Hindlimb muscle (tissue), 1 donor: ENCODE data around the gene CHST8. TPM values are rescaled to one million over a fixed set of nuclear protein-coding genes. Genes with fewer than 3 reads are reported as not detected.

Experiments
- DNase-seq: peaks from one replicate; pipeline ENCODE4 v3.0.0-alpha.2; 2013
- polyA plus RNA-seq: library from polyadenylated mRNA; unstranded; fragments of 120-200 nt; gene quantifications from one replicate; pipeline ENCODE4 v1.2.1, GENCODE V29; 2013; ENCODE audit not compliant: insufficient read length

The CHST8 gene
- polyA plus RNA-seq, 1 donor, result 0.52 TPM

DNA sequence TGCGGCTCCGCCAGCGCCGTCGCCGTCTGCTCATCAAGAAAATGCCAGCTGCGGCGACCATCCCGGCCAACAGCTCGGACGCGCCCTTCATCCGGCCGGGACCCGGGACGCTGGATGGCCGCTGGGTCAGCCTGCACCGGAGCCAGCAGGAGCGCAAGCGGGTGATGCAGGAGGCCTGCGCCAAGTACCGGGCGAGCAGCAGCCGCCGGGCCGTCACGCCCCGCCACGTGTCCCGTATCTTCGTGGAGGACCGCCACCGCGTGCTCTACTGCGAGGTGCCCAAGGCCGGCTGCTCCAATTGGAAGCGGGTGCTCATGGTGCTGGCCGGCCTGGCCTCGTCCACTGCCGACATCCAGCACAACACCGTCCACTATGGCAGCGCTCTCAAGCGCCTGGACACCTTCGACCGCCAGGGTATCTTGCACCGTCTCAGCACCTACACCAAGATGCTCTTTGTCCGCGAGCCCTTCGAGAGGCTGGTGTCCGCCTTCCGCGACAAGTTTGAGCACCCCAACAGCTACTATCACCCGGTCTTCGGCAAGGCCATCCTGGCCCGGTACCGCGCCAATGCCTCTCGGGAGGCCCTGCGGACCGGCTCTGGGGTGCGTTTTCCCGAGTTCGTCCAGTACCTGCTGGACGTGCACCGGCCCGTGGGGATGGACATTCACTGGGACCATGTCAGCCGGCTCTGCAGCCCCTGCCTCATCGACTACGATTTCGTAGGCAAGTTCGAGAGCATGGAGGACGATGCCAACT lies 150.5 kb downstream of the CHST8 start:
- no peak for DNase-seq

- DNase-seq, result no peak
These were observed 151.1 kb downstream of the CHST8 start for GRCh38 chr19:33772858-33773180.

GRCh38 chr19:33773704-33774624 lies 152.2 kb downstream of the CHST8 start:
- DNase-seq, result no peak

DNA sequence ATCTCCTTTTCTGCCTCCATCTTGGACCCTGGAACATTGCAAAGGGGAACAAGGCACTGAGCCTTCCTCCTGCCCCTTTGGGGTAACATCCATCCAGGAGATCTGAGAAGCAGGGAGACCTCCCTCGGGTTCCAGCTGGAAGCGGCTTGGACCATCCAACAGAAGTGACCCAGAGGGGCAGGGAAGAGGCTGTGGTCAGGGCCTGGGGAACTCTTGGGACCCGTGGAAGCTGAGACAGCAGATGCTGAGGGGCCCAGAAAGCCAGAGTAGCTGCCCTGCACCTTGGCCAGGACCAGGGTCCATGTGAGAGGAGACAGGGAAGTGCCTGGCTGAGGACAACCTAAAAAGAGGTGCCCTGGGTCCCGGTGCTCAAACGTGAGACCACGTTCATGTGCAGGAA lies 153.0 kb downstream of the CHST8 start:
- DNase-seq, result no peak

- no peak for DNase-seq
These were observed 154.2 kb downstream of the CHST8 start for GRCh38 chr19:33775731-33776487.

GRCh38 chr19:33777351-33777750 lies 155.6 kb downstream of the CHST8 start:
- no peak for DNase-seq

DNA sequence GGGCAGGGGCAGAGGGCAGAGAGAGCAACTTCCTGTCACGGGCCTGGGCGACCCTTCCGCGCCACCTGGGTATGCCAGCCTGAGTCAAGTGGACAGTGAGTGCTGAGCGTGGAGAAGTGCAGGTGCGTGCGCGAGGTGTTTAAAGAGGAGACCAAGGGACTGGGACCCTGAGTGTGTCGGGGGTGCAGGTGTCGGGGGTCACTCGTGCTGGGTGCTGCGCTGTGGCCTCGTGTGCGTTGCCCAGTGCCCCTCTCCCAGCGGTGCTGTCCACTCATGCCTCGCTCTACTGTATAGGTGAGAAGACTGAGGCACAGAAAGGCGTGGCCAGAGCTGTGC lies 156.0 kb downstream of the CHST8 start:
- no peak for DNase-seq

GRCh38 chr19:33778089-33778791 lies 156.5 kb downstream of the CHST8 start:
- peak; percentile 86 for DNase-seq

GRCh38 chr19:33779849-33780248 lies 158.1 kb downstream of the CHST8 start:
- no peak for DNase-seq

- no peak for DNase-seq
These were observed 158.5 kb downstream of the CHST8 start for GRCh38 chr19:33780251-33780650.

DNA sequence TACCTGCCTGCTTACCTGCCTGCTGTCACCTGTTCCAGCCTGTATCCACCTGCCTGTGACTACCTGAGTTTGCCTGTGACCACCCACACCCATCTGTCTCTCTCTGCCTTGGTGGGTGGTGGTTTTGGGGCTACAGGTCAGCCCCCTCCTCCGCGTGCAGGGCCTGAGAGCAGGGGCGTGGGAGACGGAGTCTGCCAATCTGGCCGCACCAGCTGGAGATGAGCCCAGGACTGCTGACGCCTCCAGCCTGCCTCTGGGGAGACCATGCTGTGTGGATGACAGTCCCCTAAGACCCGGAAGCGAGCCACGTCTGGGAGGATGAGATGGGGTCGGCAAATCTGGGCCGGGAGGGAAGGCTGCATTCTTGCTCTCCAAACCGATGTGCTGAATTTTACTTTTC lies 159.0 kb downstream of the CHST8 start:
- DNase-seq, result no peak

DNA sequence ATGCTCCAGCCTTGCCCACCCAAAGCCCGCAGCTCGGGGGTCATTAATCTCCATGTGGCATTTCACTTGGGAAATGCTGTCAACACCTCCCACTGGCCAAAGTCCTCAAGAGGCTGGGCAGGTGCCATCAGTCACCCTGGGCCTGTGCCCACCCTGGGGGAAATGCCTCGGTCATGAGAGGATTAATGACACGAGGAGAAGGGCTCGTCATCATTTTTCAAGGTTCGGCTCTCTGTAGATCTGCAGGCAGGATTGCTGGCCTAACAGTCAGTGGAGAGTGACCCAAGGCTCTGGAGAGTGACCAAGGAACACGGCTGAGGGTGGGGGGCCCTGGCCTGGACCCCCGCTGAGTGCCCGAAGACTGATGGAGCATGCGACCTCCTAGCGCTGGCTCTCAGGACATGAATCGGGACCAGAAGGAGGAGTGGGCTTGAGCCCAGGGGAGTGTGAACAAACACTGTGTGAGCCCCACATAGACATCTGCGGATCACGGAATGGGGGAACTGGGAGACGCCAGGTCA lies 159.7 kb downstream of the CHST8 start:
- DNase-seq, result no peak

DNA sequence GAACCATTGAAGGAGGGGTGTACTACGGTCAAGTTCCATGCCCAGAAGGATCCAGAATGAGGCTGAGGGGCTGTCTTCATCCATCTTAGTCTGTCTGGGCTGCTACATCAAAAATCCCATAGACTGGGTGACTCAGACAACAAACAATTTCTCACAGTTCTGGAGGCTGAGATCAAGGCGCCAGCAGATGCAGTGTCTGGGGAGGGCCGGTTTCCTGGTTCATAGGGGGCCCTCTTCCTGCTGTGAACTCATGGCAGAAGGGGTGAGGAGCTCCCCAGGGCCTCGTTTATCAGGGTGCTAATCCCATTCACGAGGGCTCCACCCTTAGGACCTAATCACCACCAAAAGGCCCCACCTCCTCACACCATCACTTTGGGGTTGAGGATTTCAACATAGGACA lies 160.2 kb downstream of the CHST8 start:
- DNase-seq, result no peak

DNA sequence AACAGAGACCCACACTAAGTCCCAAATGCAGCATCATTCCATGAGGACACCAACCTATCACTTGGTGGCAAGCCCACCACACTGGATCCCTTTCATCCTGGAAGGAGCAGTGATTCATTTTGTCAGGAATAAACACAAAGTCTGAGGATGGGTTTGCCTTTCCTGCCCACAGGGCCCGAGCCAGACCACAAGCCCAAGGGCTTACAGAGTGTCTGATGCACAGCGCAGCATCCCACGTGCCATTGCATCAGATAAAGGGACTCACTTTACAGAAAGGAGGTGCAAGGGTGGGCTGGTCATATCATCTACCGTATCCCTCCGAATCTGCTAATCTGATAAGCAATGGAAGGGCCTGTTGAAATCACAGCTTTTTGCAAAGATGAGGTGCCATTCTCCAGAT lies 162.7 kb downstream of the CHST8 start:
- no peak for DNase-seq

DNA sequence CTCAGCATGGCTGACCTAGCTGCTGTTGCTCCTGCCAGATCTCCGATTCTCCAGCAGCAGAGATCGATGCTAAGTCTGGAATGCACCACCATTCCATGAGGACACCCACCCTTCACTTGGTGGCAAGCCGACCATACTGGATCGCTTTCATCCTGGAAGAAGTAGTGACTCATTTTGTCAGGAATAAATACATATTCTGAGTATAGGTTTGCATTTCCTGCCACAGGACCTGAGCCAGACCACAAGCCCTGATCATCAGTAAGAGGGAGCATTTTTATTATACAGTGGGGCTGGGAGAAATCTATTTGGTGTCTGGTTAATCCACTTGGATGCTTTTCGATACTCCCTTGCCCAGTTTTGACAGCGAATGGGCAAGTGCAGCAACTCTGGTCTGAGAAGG lies 164.0 kb downstream of the CHST8 start:
- DNase-seq, result no peak

DNA sequence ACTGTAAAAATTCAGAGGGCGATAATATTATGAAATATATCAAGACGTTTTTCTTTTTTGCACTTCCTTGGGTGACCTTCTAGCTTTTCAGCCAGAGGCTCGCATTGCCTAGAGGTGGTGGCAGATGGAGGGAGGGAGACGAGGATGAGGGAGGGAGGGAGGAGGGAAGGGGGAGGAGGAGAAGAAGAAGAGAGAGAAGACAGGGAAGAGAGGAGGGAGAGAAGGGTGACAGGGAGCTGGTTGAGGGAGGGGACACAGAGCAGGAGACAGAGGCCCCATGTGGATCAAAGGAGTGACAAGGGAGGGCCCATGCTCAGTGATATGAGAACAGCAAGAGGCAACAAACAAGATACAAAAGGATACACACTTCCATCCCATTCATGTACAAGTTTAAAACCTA lies 166.9 kb downstream of the CHST8 start:
- DNase-seq, result no peak

- DNase-seq, result no peak
These were observed 167.6 kb downstream of the CHST8 start for GRCh38 chr19:33789344-33789743.

- DNase-seq, result peak; percentile 23
These were observed 173.1 kb downstream of the CHST8 start for GRCh38 chr19:33794683-33795369.

DNA sequence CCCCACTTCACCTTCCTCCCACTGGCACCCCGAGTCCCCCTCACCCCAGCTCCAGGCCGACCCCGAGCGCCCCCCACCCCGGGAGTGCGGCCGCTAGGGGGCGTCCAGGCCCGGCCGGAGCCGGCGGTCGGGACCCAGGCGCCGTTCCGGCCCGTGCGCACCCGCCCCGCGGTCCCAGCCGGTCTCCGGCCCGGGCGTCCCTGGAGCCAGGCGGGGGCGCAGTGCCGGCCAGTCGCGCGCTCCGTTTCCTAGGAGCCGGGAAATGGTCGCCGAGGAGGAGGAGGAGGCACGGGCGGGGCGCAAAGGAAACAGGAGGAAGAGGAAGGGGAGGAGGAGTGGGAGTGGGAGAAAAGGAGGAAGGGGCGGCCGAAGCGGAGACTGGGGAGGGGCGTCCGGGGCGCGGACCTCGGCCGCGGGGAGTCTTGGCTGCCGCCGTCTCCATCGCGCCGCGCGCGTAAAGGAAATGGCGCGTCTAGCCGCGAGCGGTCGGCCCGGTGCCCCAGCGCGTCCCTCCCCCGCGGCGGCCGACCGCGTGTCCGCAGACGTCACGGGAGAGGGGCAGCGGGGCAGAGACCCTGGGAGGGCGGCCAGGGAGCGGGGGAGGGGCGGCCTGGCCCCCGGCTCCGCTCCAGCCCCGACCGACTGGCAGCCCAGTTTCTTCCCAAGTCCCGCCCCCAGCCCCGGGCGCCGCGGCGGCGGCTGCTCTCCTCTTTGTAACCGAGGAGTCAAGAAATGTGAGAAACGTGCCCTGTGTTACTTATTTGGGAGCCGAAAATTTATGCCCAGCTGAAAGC lies 173.8 kb downstream of the CHST8 start:
- peak; percentile 89 for DNase-seq

- DNase-seq, result peak; percentile 67
These were observed 174.6 kb downstream of the CHST8 start, which contains the start of gene KCTD15 for GRCh38 chr19:33796164-33796875. KCTD15 (plus strand) TSS chr19:33796870; CDS start chr19:33800455, 3,585 bp downstream.
